HG02840 (cell line): ENCODE measurements around the gene CUBN.

Source experiments
- ATAC-seq: cut with Tn5 transposase; IDR thresholded peaks from one replicate; pipeline ENCODE4 v1.9.1; 2021; ENCODE audit warnings: mild to moderate bottlenecking, moderate library complexity, moderate number of reproducible peaks; ENCODE audit not compliant: unreplicated experiment, low FRiP score

Gene CUBN

GRCh38 chr10:16965740-16966447 lies 163.7 kb downstream of the CUBN start:
- no peak for ATAC-seq

- no peak for ATAC-seq
Measured at GRCh38 chr10:16965344-16965616, 164.3 kb downstream of the CUBN start.

GRCh38 chr10:16964576-16965343 lies 164.9 kb downstream of the CUBN start:
- ATAC-seq, result no peak

- ATAC-seq, result no peak
Measured at GRCh38 chr10:16960551-16960950, 169.1 kb downstream of the CUBN start.

- ATAC-seq, result no peak
Measured at GRCh38 chr10:16957038-16957437, 172.6 kb downstream of the CUBN start.

- ATAC-seq, result no peak
Measured at GRCh38 chr10:16954280-16955030, 175.2 kb downstream of the CUBN start.

- no peak for ATAC-seq
Measured at GRCh38 chr10:16953270-16953669, 176.3 kb downstream of the CUBN start.

GRCh38 chr10:16952610-16953009 lies 177.0 kb downstream of the CUBN start:
- no peak for ATAC-seq

GRCh38 chr10:16952080-16952479 lies 177.5 kb downstream of the CUBN start:
- no peak for ATAC-seq

- no peak for ATAC-seq
Measured at GRCh38 chr10:16950656-16951601, 178.7 kb downstream of the CUBN start.

- ATAC-seq, result no peak
Measured at GRCh38 chr10:16949816-16950215, 179.8 kb downstream of the CUBN start.

GRCh38 chr10:16948361-16948760 lies 181.2 kb downstream of the CUBN start:
- no peak for ATAC-seq

GRCh38 chr10:16947069-16947468 lies 182.5 kb downstream of the CUBN start:
- ATAC-seq, result no peak

GRCh38 chr10:16945593-16945992 lies 184.0 kb downstream of the CUBN start:
- no peak for ATAC-seq

GRCh38 chr10:16944986-16945385 lies 184.6 kb downstream of the CUBN start:
- ATAC-seq, result no peak

GRCh38 chr10:16944402-16944801 lies 185.2 kb downstream of the CUBN start:
- no peak for ATAC-seq

GRCh38 chr10:16943295-16944285 lies 186.0 kb downstream of the CUBN start:
- ATAC-seq, result no peak

- ATAC-seq, result no peak
Measured at GRCh38 chr10:16942381-16943078, 187.1 kb downstream of the CUBN start.

- ATAC-seq, result no peak
Measured at GRCh38 chr10:16941870-16942269, 187.7 kb downstream of the CUBN start.
